Ishikawa (cell line): ENCODE measurements around the gene TMEM223.

ENCODE experiments used
- CEBPB ChIP-seq: IDR thresholded peaks from 2 replicates; pipeline ENCODE4 v1.6.1; 2012
- CREB1 ChIP-seq: IDR thresholded peaks from 2 replicates; pipeline ENCODE4 v1.6.1; 2012; ENCODE audit warnings: low read depth
- EGR1 ChIP-seq: IDR thresholded peaks from 2 replicates; pipeline ENCODE4 v1.6.1; 2012
- EP300 ChIP-seq: IDR thresholded peaks from 2 replicates; pipeline ENCODE4 v1.6.1; 2012; ENCODE audit warnings: borderline replicate concordance
- FOXM1 ChIP-seq: IDR thresholded peaks from 2 replicates; pipeline ENCODE4 v1.6.1; 2012; ENCODE audit warnings: low read depth, borderline replicate concordance
- NFIC ChIP-seq: IDR thresholded peaks from 2 replicates; pipeline ENCODE4 v1.6.1; 2012
- RAD21 ChIP-seq: IDR thresholded peaks from 2 replicates; pipeline ENCODE4 v1.6.1; 2012; ENCODE audit warnings: low read depth
- TAF1 ChIP-seq: IDR thresholded peaks from 2 replicates; pipeline ENCODE4 v1.6.1; 2012; ENCODE audit warnings: low read depth, mild to moderate bottlenecking
- TCF12 ChIP-seq: IDR thresholded peaks from 2 replicates; pipeline ENCODE4 v1.6.1; 2012; ENCODE audit warnings: low read depth
- TEAD4 ChIP-seq: IDR thresholded peaks from 2 replicates; pipeline ENCODE4 v1.6.1; 2012
- YY1 ChIP-seq: IDR thresholded peaks from 2 replicates; pipeline ENCODE4 v1.6.1; 2012; ENCODE audit warnings: low read depth
- ZBTB7A ChIP-seq: IDR thresholded peaks from 2 replicates; pipeline ENCODE4 v1.6.1; 2012; ENCODE audit warnings: low read depth
- TF ChIP-seq, protein P1 (sequence below): IDR thresholded peaks from 2 replicates; pipeline ENCODE4 v1.6.1; 2012
- TF ChIP-seq, protein P2 (sequence below): IDR thresholded peaks from 2 replicates; pipeline ENCODE4 v1.6.1; 2012; ENCODE audit warnings: low read depth, mild to moderate bottlenecking
- TF ChIP-seq, protein P3 (sequence below): IDR thresholded peaks from 2 replicates; pipeline ENCODE4 v1.6.1; 2012

TMEM223 gene

DNA sequence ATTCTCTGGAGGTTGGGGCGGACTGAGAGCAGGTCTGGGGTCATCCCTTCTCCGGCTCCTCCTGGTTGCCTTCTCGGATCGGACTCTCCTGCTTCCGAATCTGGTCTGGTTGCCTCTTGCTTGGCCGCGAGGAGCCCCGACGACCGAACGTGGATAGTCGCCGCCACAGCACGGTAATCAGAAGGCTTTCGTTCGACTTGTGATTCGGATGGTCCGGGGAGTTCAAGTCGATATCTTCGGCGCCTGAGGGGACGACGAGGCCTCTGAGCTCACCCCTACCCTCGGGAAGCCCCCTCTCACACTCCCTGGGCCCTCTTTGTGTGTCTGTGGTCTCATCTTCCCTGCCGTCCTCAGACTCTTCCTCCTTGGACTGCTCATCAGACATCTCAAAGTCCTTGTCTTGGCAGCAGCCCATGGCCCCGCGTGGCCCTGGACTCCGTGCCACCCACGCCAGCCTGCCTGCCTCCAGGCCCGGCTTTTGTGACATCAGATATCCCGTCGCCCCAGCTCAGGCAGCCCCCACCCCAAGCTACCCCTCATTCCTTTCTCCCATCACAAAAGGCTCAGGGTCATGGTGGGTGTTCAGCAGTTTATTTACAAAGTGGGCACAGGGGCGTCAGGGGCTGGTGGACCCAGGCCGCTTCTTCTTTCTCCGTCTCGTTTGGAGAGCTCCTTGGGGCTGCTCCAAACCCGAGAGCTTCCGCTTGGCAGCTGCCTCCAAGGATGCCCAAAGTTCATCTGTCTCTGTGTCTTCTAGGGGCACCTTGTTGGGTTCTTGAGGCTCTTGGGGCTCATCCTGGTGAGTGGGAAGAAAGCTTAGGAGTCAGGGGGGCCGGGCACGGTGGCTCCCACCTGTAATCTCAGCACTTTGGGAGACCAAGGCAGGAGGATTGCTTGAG, 40.8 kb upstream of the TMEM223 start, which contains the start of gene TEX54:
TEX54 (minus strand) TSS at position 506 of the 899 bp plus-strand sequence.
- TF ChIP-seq, protein P1, sequence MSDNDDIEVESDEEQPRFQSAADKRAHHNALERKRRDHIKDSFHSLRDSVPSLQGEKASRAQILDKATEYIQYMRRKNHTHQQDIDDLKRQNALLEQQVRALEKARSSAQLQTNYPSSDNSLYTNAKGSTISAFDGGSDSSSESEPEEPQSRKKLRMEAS: 0 out of 2 replicates have a peak, but pooled peaks have one; percentile 4
- no peak for TF ChIP-seq CEBPB

DNA sequence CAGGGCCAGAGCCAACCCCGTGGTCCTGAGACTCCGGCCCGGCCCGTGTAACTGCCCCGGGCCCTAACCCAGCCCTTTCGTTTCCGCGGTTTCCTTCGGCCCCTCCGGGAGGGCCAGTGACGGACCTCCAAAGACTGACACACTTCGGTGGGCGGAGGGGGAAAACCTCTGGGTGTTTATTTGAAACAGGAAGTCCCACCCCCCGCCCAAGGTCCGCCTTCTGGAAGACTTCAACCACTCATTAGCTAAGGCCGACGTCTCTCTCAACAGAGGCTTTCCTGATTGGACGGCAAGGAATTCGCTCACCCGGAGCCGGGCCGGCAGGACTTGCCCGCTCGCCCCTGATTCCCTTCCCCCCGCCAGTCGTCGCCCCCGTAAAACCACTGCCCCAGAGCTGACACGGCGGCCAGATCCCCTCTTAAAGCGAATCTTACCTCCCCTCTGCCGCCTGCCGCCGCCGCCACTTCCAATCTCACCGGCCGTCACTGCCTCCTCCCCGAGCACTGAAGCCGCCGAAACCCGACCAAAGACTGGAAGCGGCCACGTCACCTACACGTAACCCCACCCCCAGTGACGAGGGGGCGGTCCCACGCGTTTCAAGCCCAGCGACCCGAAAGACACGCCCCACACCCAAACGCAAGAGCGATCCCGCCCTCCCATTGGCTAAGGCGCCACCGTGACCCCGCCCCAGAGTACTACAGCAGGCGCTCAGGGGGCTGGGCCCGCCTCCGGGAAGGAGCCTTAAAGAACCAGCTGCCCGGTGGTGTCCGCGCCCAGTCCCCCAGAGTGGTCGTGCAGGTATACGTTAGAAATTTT, 39.9 kb upstream of the TMEM223 start, which contains the start of gene STX5:
STX5 (minus strand) TSS at position 532 of the 816 bp plus-strand sequence. CDS start 808 bp downstream, outside the sequence.
- TF ChIP-seq CREB1: peak; percentile 91
- TF ChIP-seq, protein P1: peak; percentile 22; the same call in 1 of the 2 replicates
- TF ChIP-seq CEBPB: no peak
- TF ChIP-seq YY1: no peak
- TF ChIP-seq NFIC: no peak
- TF ChIP-seq, protein P2, sequence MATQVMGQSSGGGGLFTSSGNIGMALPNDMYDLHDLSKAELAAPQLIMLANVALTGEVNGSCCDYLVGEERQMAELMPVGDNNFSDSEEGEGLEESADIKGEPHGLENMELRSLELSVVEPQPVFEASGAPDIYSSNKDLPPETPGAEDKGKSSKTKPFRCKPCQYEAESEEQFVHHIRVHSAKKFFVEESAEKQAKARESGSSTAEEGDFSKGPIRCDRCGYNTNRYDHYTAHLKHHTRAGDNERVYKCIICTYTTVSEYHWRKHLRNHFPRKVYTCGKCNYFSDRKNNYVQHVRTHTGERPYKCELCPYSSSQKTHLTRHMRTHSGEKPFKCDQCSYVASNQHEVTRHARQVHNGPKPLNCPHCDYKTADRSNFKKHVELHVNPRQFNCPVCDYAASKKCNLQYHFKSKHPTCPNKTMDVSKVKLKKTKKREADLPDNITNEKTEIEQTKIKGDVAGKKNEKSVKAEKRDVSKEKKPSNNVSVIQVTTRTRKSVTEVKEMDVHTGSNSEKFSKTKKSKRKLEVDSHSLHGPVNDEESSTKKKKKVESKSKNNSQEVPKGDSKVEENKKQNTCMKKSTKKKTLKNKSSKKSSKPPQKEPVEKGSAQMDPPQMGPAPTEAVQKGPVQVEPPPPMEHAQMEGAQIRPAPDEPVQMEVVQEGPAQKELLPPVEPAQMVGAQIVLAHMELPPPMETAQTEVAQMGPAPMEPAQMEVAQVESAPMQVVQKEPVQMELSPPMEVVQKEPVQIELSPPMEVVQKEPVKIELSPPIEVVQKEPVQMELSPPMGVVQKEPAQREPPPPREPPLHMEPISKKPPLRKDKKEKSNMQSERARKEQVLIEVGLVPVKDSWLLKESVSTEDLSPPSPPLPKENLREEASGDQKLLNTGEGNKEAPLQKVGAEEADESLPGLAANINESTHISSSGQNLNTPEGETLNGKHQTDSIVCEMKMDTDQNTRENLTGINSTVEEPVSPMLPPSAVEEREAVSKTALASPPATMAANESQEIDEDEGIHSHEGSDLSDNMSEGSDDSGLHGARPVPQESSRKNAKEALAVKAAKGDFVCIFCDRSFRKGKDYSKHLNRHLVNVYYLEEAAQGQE: no peak
- peak; percentile 71 for TF ChIP-seq TAF1
- no peak for TF ChIP-seq RAD21
- peak; percentile 5; the same call in 1 of the 2 replicates for TF ChIP-seq EGR1
- no peak for TF ChIP-seq TEAD4
- no peak for TF ChIP-seq TCF12
- TF ChIP-seq, protein P3, sequence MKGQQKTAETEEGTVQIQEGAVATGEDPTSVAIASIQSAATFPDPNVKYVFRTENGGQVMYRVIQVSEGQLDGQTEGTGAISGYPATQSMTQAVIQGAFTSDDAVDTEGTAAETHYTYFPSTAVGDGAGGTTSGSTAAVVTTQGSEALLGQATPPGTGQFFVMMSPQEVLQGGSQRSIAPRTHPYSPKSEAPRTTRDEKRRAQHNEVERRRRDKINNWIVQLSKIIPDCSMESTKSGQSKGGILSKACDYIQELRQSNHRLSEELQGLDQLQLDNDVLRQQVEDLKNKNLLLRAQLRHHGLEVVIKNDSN: peak; percentile 49; the same call in 1 of the 2 replicates
- 0 out of 2 replicates have a peak, but pooled peaks have one; percentile 13 for TF ChIP-seq FOXM1
- 0 out of 2 replicates have a peak, but pooled peaks have one; percentile 9 for TF ChIP-seq ZBTB7A
- TF ChIP-seq EP300: 0 out of 2 replicates have a peak, but pooled peaks have one; percentile 22

DNA sequence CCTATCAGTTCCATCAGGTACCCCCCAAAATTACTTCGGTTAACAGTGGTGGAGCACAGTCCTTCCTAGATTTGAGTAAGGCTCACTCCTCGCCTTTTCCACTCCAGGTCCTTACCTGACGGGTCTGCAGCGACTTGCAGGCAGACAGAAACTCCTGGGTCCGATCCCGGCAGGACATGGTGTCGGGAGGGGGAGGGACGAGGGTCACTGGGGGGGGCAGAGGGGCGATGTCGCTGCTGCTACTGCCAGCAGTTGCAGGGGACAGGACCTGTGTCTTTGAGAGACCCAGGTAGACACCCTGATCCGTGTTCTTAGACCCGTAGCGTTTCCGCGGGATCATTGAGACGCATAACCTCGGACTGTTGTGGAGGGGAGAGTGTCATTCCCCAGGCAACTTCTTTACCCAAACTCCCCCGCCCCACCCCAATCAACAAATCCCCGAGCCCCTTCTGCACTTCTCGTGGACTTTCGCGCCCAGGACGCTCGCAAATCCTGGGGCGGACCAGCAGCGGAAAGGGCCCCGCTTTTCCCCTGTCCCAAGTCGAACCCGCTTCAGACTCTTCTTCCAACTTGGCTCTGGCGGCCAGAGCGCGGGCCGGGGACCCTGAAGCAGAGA, 39.2 kb upstream of the TMEM223 start:
- TF ChIP-seq CEBPB (no peak), RAD21 (no peak), TEAD4 (no peak), EGR1 (no peak), YY1 (no peak), ZBTB7A (no peak)
- TF ChIP-seq, protein P2: no peak

DNA sequence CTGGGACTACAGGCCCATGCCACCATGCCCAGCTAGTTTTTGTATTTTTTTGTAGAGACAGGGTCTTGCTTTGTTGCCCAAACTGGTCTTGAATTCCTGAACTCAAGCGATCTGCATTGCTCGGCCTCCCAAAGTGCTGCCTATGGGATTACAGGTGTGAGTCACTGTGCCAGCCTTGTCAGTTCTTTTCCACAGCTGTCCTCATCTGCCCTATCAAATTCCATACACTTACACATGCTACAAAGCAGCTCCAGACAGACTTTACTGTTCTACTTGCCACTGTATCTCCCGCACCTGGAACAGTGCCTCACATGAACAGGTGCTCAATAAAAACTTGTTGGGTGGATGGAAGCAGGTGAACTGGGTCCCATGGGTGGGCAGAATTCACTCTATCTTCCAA, 31.9 kb upstream of the TMEM223 start:
- no peak for TF ChIP-seq EGR1
- TF ChIP-seq RAD21: no peak
- TF ChIP-seq TCF12: no peak
- TF ChIP-seq CEBPB: no peak
- TF ChIP-seq ZBTB7A: no peak
- TF ChIP-seq YY1: no peak
- no peak for TF ChIP-seq FOXM1
- TF ChIP-seq, protein P1: no peak
- no peak for TF ChIP-seq TEAD4
- TF ChIP-seq, protein P3: no peak
- TF ChIP-seq TAF1: no peak
- TF ChIP-seq NFIC: no peak
- no peak for TF ChIP-seq EP300
- TF ChIP-seq, protein P2: no peak
- TF ChIP-seq CREB1: no peak
